Lower leg skin (tissue), 4 donors: Measurements from ENCODE around the gene ABCA4. TPM values are rescaled to one million over a fixed set of nuclear protein-coding genes. Genes with fewer than 3 reads are reported as not detected.
"Not testable (repeated sequence)": the region's sequence is repeated elsewhere in the genome, so short reads cannot be mapped to it uniquely, and the experiment has no call there.

Experiments used
- DNase-seq, 2 donors: peaks; one replicate each; pipeline ENCODE4 v3.0.0-alpha.2; 2019; ENCODE audit warnings: low spot score in 2 of 2
- H3K4me3 ChIP-seq: fragments of 200-600 bp; sonication (generic); 2 replicates; pipeline ENCODE4 v1.5.1; 2017; ENCODE audit warnings: mild to moderate bottlenecking, low read depth; ENCODE audit not compliant: poor library complexity, severe bottlenecking
- CTCF ChIP-seq, 3 donors: fragments of 450-650 bp; IDR thresholded peaks; one replicate each; pipeline ENCODE4 v1.5.1; 2016; ENCODE audit warnings: antibody characterized with exemption in 3 of 3, mild to moderate bottlenecking in 3 of 3, moderate library complexity in 2 of 3
- POLR2A ChIP-seq, 2 donors: fragments of 450-650 bp; IDR thresholded peaks; one replicate each; pipeline ENCODE4 v1.6.1; 2016 to 2017; ENCODE audit warnings: antibody characterized with exemption in 2 of 2, mild to moderate bottlenecking in 1 of 2, moderate library complexity in 1 of 2
- WGBS, 2 donors: methylation state at CpG; one replicate each; pipeline ENCODE4 v1.1.5; 2018; 5-methylcytosine and 5-hydroxymethylcytosine counted together
- intact Hi-C: fragments of 100-400 bp; cut with DNase I; formaldehyde crosslinking; loops from one replicate; pipeline ENCODE4 v1.15.0; 2023; ENCODE audit warnings: low total_unique reads
- total RNA-seq, 4 donors: library from RNA; depleted of rRNA; stranded (reverse); fragments of >200 nt; gene quantifications; one replicate each; pipeline ENCODE4 v1.1.0, GENCODE V29; 2016

The ABCA4 gene
- 1 to 10 TPM in 3 of 4 donors, under 1 TPM in 1; 0.46 to 5.3 (median 3.8) TPM for total RNA-seq

DNA sequence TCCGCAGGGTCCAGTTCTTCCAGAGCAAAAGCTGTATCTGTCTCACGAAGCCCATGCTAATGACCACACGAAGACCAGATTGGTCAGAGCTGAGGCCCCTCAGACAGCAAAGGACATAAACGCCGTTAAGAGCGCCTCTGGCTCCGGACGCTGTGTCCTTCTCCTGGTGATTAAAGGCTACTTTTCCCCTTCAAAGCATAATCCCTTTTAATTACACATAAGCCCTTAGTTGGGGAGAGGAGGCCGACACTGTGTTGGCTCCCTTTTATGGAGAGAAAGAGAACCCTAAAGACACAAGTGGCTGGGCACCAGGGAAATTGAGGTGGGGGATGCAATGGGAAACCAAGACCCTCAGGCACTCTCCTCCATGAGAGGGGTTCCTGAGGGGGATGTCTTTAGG is at the start of gene ABCA4:
Gene ABCA4 (minus strand): TSS at position 158 of the 400 bp plus-strand sequence. CDS start 103 bp downstream, at position 55.
- peak in 1 of 2 donors; percentile 39 for DNase-seq
- TF ChIP-seq POLR2A (IDR thresholded peaks at IDR 0.05): no peak
- no peak for TF ChIP-seq CTCF (IDR thresholded peaks at IDR 0.05)
- intact Hi-C loops: no loop called here
- no peak within 1 kb of the TSS for H3K4me3 ChIP-seq
- 93 to 97% methylated on average over 9 of the region's 9 CpGs for WGBS, 2 donors

GRCh38 chr1:94169126-94169525 is 48.2 kb upstream of the ABCA4 start:
- no peak overlapping the region for H3K4me3 ChIP-seq
- WGBS, 2 donors: 86 to 87% methylated on average over 3 of the region's 3 CpGs
- DNase-seq: no peak
- intact Hi-C loops: no loop called here
- no peak for TF ChIP-seq POLR2A (IDR thresholded peaks at IDR 0.05)
- TF ChIP-seq CTCF (IDR thresholded peaks at IDR 0.05): no peak

DNA sequence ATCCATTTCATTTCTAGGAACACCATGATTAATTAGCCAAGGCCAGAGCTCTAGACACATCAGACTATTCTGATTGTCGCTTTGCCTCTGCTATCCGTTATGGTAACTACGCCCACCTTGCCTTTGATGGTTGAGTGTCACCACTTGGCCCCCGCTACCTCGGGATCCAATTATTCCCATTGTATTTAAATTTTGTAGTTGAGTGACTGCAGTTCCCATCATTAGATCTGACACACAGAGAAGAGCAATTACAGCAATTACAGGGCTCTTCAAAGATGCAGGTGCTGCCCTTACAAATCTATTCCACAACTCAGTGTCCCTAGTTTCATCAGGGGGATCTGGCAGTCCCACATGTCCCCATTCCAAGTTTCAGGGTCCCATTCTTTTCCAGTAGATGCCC is 44.9 kb upstream of the ABCA4 start:
- H3K4me3 ChIP-seq: no peak overlapping the region
- no peak for DNase-seq
- 93 to 99% methylated on average over 5 of the region's 5 CpGs for WGBS, 2 donors
- no peak for TF ChIP-seq CTCF (IDR thresholded peaks at IDR 0.05)
- no peak for TF ChIP-seq POLR2A (IDR thresholded peaks at IDR 0.05)
- intact Hi-C loops: no loop called here

- WGBS, 2 donors: 87 to 90% methylated on average over 2 of the region's 2 CpGs
- DNase-seq, H3K4me3 ChIP-seq, intact Hi-C loops: not testable (repeated sequence)
Observed at GRCh38 chr1:94164885-94165284, 43.9 kb upstream of the ABCA4 start.

DNA sequence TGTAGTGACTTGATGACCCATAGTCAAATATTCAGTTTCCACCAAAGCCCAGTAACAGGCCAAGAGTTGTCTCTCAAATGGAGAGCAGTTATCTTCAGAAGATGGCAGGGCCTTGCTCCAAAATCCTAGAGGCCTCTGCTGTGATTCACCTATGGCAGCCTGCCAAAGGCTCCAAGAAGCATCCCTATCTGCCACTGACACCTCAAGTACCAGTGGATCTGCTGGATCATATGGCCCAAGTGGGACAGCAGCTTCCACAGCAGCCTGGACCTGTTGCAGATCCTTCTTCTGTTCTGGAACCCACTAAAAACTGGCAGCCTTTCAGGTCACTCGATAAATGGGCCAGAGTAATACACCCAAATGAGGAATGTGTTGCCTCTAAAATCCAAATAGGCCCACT is 43.2 kb upstream of the ABCA4 start:
- intact Hi-C loops, DNase-seq, H3K4me3 ChIP-seq: not testable (repeated sequence)
- 23 to 40% methylated on average over 1 of the region's 1 CpG for WGBS, 2 donors

- DNase-seq, H3K4me3 ChIP-seq, intact Hi-C loops: not testable (repeated sequence)
- WGBS, 2 donors: 93 to 94% methylated on average over 5 of the region's 5 CpGs
Observed at GRCh38 chr1:94163249-94163648, 42.3 kb upstream of the ABCA4 start.

DNA sequence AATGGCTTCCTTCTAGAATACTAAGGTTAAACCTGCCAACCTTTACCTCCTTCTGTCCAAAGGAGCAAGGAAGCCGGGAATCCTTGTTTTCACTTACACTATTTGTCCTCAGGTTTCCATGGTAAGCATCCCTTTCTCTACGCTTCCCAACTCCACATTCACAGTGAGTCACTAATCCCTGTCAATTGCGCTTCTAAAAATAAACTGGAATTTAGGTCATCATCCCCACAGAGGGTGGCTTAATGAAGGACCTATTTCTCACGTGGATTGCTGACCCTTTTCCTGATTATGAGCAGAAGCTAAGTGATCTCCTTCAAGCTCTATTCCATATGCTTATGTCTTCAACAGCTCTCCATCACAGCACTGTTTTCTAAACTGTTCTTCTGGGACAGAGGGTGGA is 39.9 kb upstream of the ABCA4 start:
- TF ChIP-seq POLR2A (IDR thresholded peaks at IDR 0.05): no peak
- no peak for TF ChIP-seq CTCF (IDR thresholded peaks at IDR 0.05)
- no peak for DNase-seq
- WGBS, 2 donors: 20 to 30% methylated on average over 4 of the region's 4 CpGs
- intact Hi-C loops: no loop called here
- H3K4me3 ChIP-seq: no peak overlapping the region
